ENCODE results near the gene CBX2.
A peak's percentile ranks its signal among the peaks of the same experiment; 100 is the strongest.

Gene CBX2

DNA sequence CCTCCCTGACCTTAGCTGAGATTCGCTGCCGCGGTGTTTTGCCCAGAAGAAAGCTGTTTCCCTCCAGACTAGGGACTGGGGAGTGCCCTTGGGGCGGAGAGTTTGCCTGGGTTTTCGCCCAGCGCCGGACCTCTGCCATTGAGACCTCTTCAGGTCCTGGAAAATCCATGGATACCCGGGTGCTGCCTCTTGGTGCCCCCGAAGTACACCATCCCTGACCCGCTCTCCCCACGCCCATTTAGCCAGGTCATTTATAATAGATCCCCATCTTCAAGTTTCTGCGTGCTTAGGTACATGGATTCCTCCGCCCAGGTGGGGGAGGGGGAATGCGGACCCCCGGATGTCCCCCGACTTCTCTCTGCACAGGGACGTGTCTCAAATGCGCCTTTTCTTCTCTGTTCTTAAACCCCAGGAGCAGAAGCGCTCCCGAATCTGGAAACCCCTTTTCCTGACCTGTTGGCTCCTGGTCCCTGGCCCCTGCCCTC, 34.0 kb downstream of the CBX2 start:
- in situ Hi-C loops (cut with HindIII; ENCODE audit: low pct_unique_long_range_greater_than_20kb, low sequenced_read_pairs), result no loop called here
- no peak for DNase-seq (ENCODE audit: low read depth in 1 of 2, low spot score in 1 of 2)
- TF ChIP-seq JUND (IDR thresholded peaks at IDR 0.05; ENCODE audit: low read depth), result no peak

- TF ChIP-seq JUND (IDR thresholded peaks at IDR 0.05; ENCODE audit: low read depth), result no peak
- DNase-seq (ENCODE audit: low read depth in 1 of 2, low spot score in 1 of 2), result no peak
- in situ Hi-C loops (cut with HindIII; ENCODE audit: low pct_unique_long_range_greater_than_20kb, low sequenced_read_pairs), result no loop called here
Observed at GRCh38 chr17:79812353-79813258, 34.7 kb downstream of the CBX2 start.

DNA sequence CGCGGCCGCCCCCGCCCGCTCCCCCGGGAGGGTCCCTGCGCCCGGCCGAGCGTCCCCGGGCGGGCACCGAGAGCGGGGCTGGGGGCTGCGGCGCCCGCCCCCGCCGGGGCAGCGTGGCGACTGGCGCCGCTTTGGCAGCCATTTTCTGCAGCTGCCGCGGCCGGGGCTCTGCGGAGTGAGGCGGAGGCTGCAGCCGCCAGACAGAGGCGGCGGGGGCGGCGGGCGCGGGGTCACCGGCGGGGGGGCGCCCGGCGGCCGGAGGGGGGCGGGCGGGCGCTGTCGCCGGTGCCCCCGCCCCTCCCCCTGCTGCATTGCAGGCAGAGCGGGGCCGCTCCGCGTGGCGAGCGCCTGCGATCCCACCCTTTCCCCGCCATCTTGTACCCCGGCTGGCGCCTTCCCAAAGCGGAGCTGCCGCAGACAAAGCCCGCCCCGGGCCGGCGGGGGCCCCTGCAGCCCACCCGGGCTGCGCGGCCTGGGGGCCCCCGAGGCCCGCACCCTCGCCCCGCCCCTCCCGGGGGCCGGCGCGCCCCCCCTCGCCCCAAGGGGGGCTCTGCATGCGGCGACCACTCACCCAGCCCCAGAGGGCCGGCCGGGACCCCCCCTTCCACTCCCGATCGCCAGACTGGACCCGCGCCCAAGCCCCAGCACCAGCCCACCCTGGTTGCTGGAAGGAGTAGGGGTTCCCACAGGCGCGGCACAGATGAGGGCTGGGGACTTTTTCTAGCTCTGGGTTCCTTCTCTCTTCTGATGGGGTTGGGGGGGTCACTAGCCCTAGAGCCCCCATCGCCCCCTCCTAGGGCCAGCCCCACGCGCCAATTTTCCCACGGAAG, 35.6 kb downstream of the CBX2 start:
- no peak for DNase-seq (ENCODE audit: low read depth in 1 of 2, low spot score in 1 of 2)
- no peak for TF ChIP-seq JUND (IDR thresholded peaks at IDR 0.05; ENCODE audit: low read depth)
- in situ Hi-C loops (cut with HindIII; ENCODE audit: low pct_unique_long_range_greater_than_20kb, low sequenced_read_pairs), result no loop called here

- no peak for DNase-seq (ENCODE audit: low read depth in 1 of 2, low spot score in 1 of 2)
- in situ Hi-C loops (cut with HindIII; ENCODE audit: low pct_unique_long_range_greater_than_20kb, low sequenced_read_pairs), result no loop called here
- no peak for TF ChIP-seq JUND (IDR thresholded peaks at IDR 0.05; ENCODE audit: low read depth)
Observed at GRCh38 chr17:79814127-79814973, 36.4 kb downstream of the CBX2 start.

DNA sequence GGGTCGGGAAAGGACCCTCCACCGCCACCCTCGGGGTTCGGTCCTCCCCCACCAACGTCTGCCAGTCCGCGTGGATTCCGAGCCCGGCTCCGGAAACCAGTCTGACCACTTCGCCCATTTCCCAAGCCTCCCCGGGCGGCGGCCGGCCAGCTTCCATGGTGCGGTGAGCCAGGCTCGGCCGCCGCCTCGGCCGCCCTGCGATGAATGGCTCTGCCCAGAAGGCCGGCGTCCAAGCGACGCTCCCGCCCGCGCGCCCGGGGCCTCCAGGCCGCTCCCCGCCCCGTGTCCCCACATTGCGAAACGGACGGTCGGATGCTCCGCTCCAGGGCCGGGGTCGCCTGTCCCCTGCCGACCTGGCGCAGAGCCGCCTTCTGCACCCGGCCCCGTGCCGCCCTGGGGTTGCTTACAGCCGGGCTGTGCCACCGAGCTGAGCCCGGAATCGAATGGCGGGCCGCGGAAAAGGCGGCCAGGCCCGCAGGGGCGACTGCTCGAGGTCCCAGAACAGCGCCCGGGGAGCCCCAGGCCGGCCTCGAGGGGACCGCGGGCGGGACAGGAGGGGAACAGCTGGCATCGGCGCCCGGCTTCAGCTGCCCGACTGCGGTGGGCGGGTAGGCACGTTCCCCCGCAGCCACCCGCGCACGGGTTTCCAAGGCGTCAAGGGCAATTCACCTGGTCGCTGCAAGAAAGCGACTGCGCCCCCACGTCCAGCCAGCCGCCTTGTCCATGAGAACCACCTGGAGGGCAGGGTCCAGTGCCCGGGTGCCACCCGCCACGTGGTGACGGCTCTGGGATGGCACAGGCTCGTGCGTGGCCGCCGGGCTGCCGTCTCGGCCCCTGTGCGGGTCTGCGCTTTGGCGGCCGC, 37.3 kb downstream of the CBX2 start:
- in situ Hi-C loops (cut with HindIII; ENCODE audit: low pct_unique_long_range_greater_than_20kb, low sequenced_read_pairs), result no loop called here
- DNase-seq (ENCODE audit: low read depth in 1 of 2, low spot score in 1 of 2), result peak; percentile 89 to 91
- TF ChIP-seq JUND (IDR thresholded peaks at IDR 0.05; ENCODE audit: low read depth), result no peak

GRCh38 chr17:79815836-79816461, 38.0 kb downstream of the CBX2 start:
- no peak for DNase-seq (ENCODE audit: low read depth in 1 of 2, low spot score in 1 of 2)
- no peak for TF ChIP-seq JUND (IDR thresholded peaks at IDR 0.05; ENCODE audit: low read depth)
- in situ Hi-C loops (cut with HindIII; ENCODE audit: low pct_unique_long_range_greater_than_20kb, low sequenced_read_pairs), result no loop called here

DNA sequence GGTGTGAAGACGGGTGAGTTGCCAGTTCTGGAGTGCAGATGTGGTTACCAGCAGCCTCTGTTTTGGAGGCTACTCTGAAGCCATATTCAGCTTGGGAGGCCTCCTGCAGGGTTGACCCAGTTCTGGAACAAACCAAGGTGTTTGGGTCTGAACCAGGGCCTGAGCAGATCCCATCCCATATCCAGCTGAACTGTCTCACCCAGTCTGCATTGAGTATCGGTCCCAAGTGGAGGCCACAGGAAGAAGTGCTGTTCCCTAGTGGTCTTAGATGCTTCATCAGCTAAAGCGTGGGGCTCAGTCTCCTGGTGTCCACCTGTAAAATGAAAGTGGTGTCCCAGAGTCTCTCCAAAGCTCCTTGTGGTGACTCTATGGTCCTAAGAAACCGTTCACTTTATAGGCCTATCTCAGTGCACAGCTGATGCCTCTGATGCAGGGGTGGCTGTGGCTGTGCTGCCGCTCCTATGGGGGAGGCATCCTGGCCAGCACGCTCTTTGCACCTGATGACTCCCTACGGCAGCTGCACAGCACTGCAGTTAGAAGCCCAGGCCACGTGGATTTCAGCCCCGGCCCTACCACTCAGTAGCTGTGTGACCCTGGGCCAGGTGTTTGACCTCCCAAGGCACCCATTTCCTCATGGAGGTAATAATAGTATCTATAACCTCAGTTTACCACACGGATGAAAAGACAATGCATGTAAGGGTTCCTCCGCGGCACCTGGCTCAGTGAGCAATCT, 40.2 kb downstream of the CBX2 start:
- in situ Hi-C loops (cut with HindIII; ENCODE audit: low pct_unique_long_range_greater_than_20kb, low sequenced_read_pairs), result no loop called here
- DNase-seq (ENCODE audit: low read depth in 1 of 2, low spot score in 1 of 2), result no peak
- TF ChIP-seq JUND (IDR thresholded peaks at IDR 0.05; ENCODE audit: low read depth), result no peak

DNA sequence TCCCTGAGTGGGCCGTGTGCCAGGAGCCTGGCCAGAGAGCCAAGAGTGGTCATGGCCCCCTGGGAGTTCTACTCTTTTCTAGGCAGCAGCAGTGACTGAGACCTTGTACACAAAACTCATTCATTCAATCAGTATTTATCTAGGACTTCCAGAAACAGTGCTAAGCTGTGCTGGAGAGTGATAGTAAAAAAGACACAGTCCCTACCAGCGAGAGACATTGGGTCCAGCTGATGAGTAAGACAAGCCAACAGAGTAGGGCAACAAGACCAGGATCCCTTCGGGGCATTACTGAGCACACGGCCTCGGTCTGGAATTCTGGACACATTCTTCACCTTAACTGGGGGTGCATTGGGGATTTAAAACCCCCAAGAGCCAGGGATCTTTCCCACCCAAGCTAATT, 41.1 kb downstream of the CBX2 start:
- in situ Hi-C loops (cut with HindIII; ENCODE audit: low pct_unique_long_range_greater_than_20kb, low sequenced_read_pairs), result no loop called here
- DNase-seq (ENCODE audit: low read depth in 1 of 2, low spot score in 1 of 2), result peak in 1 of 2 experiments; percentile 50
- TF ChIP-seq JUND (IDR thresholded peaks at IDR 0.05; ENCODE audit: low read depth), result no peak

DNA sequence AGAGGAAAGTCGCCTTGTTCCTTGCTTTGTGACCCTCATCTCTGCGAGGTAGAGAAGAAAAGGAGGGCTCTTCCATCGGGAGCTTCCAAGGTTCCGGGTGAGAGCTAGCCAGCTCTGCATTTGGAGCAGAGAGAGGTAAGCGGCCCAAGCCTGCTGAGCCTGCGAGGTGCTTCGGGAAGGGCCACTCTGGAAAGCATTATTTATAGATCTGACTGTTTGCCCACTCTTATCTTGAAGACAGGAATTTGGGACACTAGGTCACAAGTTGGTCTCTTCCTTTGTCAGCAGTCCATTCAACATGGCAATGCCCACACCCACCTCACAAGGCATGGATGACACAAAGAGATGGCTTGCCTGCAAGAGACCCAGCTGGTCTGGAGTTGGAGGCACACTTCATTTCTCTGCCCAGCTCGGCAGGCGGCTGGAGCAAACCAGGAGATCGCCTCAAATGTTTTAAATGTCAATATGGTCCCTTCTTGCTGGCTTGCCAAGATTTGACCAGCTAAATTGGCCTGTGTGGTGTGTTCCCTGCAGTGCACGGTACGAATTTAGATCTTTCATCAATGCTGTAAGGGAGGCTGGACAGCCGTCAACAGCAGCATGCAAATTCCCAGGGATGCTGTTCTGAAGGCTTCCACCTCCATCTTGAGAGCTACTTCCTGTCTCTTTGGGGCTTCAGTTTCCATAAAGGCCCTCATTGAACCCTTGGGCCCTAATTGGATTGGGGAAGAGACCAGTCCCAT, 41.8 kb downstream of the CBX2 start:
- DNase-seq (ENCODE audit: low read depth in 1 of 2, low spot score in 1 of 2), result no peak
- no peak for TF ChIP-seq JUND (IDR thresholded peaks at IDR 0.05; ENCODE audit: low read depth)
- in situ Hi-C loops (cut with HindIII; ENCODE audit: low pct_unique_long_range_greater_than_20kb, low sequenced_read_pairs), result no loop called here

DNA sequence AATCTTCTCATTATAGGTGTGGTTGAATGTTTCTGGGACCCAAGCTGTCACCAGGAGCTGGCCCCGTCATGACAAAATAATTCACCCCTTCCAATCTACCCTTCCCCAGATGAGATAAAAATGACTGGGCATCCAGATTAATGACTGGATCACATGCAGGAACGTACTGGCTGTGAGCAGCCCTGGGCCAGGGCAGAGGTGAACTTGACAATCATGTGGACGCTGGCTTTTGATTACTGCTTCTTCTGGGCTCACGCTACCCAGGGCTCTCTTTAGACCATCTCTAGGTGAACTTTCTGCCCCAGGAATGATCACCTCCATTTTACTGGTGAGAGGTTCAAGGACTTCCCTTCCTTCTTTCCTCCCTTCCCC, 43.0 kb downstream of the CBX2 start:
- in situ Hi-C loops (cut with HindIII; ENCODE audit: low pct_unique_long_range_greater_than_20kb, low sequenced_read_pairs), result no loop called here
- no peak for TF ChIP-seq JUND (IDR thresholded peaks at IDR 0.05; ENCODE audit: low read depth)
- DNase-seq (ENCODE audit: low read depth in 1 of 2, low spot score in 1 of 2), result no peak
